Thyroid gland (tissue), 4 donors: ENCODE measurements around the gene FHDC1.

Experiments used
- POLR2A ChIP-seq, 2 donors: fragments of 450-650 bp; IDR thresholded peaks; one replicate each; pipeline ENCODE4 v1.6.1; 2017; ENCODE audit warnings: antibody characterized with exemption in 2 of 2, mild to moderate bottlenecking in 2 of 2, moderate library complexity in 1 of 2
- TF ChIP-seq, protein P1 (sequence below), 6 experiments: fragments of 200-600 bp in 3 of 6; fragments of 450-650 bp in 3 of 6; sonication (generic) in 3 of 6; IDR thresholded peaks; one replicate each; pipeline ENCODE4 v1.5.1; 2016 to 2019; ENCODE audit warnings: antibody characterized with exemption in 6 of 6, mild to moderate bottlenecking in 2 of 6, inconsistent platforms in 1 of 6, moderate library complexity in 1 of 6

- TF ChIP-seq, protein P1, sequence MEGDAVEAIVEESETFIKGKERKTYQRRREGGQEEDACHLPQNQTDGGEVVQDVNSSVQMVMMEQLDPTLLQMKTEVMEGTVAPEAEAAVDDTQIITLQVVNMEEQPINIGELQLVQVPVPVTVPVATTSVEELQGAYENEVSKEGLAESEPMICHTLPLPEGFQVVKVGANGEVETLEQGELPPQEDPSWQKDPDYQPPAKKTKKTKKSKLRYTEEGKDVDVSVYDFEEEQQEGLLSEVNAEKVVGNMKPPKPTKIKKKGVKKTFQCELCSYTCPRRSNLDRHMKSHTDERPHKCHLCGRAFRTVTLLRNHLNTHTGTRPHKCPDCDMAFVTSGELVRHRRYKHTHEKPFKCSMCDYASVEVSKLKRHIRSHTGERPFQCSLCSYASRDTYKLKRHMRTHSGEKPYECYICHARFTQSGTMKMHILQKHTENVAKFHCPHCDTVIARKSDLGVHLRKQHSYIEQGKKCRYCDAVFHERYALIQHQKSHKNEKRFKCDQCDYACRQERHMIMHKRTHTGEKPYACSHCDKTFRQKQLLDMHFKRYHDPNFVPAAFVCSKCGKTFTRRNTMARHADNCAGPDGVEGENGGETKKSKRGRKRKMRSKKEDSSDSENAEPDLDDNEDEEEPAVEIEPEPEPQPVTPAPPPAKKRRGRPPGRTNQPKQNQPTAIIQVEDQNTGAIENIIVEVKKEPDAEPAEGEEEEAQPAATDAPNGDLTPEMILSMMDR (IDR thresholded peaks at IDR 0.05), result no peak
- TF ChIP-seq POLR2A (IDR thresholded peaks at IDR 0.05), result no peak
Measured at GRCh38 chr4:152939621-152940020, 3.5 kb downstream of the FHDC1 start.
